ENCODE measurements around the gene MED25.

The MED25 gene

DNA sequence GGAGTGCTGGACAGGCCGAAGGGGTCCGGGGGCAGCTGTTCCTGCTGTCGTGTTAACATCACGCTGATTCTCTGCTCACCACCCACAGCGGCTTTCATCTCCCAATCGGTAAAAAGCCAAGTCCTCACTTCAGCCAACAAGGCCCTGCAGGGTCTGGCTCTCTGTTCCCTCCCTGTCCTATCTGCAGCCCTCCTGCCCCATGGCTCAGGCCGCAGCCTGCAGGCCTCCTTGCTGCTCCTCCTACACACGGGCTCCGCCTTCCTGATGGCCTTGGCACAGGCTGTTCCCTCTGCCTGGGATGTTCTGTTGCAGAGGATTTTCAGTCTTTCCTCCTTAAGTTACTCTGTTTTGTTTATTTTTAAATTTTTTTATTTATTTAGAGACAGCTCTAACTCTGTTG, 27.2 kb upstream of the MED25 start:
- H3K9ac ChIP-seq (ENCODE audit: low read depth, low read length, poor library complexity, severe bottlenecking): no peak overlapping the region
- H4K20me1 ChIP-seq (ENCODE audit: insufficient read depth, low read length, poor library complexity, severe bottlenecking): no peaks in the 10 kb centered on the region
- H3K4me2 ChIP-seq (ENCODE audit: low read depth, low read length, poor library complexity, severe bottlenecking): no peak overlapping the region
- no peak overlapping the region for H3K4me3 ChIP-seq (ENCODE audit: low read length, poor library complexity, severe bottlenecking)
- H3K9me2 ChIP-seq (replicated peaks; ENCODE audit: low read depth, low read length): no peaks in the 10 kb centered on the region
- H3K4me1 ChIP-seq (ENCODE audit: insufficient read depth, low read length, poor library complexity, severe bottlenecking): no peaks in the 10 kb centered on the region
- TF ChIP-seq, protein P1, sequence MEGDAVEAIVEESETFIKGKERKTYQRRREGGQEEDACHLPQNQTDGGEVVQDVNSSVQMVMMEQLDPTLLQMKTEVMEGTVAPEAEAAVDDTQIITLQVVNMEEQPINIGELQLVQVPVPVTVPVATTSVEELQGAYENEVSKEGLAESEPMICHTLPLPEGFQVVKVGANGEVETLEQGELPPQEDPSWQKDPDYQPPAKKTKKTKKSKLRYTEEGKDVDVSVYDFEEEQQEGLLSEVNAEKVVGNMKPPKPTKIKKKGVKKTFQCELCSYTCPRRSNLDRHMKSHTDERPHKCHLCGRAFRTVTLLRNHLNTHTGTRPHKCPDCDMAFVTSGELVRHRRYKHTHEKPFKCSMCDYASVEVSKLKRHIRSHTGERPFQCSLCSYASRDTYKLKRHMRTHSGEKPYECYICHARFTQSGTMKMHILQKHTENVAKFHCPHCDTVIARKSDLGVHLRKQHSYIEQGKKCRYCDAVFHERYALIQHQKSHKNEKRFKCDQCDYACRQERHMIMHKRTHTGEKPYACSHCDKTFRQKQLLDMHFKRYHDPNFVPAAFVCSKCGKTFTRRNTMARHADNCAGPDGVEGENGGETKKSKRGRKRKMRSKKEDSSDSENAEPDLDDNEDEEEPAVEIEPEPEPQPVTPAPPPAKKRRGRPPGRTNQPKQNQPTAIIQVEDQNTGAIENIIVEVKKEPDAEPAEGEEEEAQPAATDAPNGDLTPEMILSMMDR (conservative IDR thresholded peaks at IDR 0.05; ENCODE audit: low read length): no peak
- no peak for TF ChIP-seq EZH2phosphoT487 (IDR thresholded peaks at IDR 0.05; ENCODE audit: borderline replicate concordance)
- H3K27me3 ChIP-seq (ENCODE audit: insufficient read depth, low read length, poor library complexity, severe bottlenecking): no peaks in the 10 kb centered on the region
- no peaks in the 10 kb centered on the region for H3F3A ChIP-seq (ENCODE audit: low read depth)
- peaks cover 35% of the 10 kb centered on the region; the same call in 1 of the 2 replicates for H3K36me3 ChIP-seq (ENCODE audit: insufficient read depth, low read length)
- H3K79me2 ChIP-seq (ENCODE audit: insufficient read depth, low read length): no peaks in the 10 kb centered on the region
- no peak overlapping the region for H2AFZ ChIP-seq (ENCODE audit: low read length)
- no peaks in the 10 kb centered on the region for H3K9me3 ChIP-seq (ENCODE audit: insufficient read depth, low read depth, low read length)

- no peaks in the 10 kb centered on the region for H3F3A ChIP-seq (ENCODE audit: low read depth)
- no peaks in the 10 kb centered on the region for H3K9me2 ChIP-seq (replicated peaks; ENCODE audit: low read depth, low read length)
- TF ChIP-seq, protein P1 (conservative IDR thresholded peaks at IDR 0.05; ENCODE audit: low read length): no peak
- no peak for TF ChIP-seq EZH2phosphoT487 (IDR thresholded peaks at IDR 0.05; ENCODE audit: borderline replicate concordance)
These were observed 26.2 kb upstream of the MED25 start for GRCh38 chr19:49791776-49792445.

DNA sequence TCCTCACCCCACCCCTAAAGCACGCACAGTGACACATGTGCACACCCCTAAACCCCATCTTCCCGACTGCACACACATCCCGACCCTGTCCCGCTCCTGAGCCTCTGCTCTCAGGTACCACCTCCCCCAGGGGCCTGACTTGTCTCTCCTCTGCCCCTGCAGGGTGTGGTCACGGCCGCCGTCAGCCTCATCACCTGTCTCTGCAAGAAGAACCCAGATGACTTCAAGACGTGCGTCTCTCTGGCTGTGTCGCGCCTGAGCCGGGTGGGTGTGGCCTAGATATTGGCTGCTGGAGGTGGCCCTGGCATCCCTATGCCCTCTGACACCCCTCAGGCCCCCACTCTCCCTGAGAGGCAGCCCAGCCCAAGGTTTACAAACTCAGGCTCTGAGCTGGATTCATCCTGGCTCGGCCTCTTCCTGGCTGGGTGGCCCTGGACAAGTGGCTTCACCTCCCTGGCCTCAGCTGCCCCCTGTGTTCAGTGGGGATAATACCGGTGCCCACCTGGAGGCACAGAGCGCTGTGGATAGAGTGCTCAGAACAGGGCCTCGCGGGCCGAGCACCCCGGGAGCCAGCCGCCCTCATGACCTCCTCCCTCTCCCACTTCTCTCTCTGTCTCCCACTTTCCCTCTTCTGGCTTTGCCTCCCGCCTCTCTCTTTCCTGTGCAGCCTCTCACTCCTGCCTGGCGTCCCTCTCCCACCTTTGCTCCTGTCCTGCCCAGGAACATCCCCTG, 25.1 kb upstream of the MED25 start:
- H3F3A ChIP-seq (ENCODE audit: low read depth): no peaks in the 10 kb centered on the region
- H3K9me2 ChIP-seq (replicated peaks; ENCODE audit: low read depth, low read length): no peaks in the 10 kb centered on the region
- no peaks in the 10 kb centered on the region for H3K79me2 ChIP-seq (ENCODE audit: insufficient read depth, low read length)
- no peaks in the 10 kb centered on the region for H3K27me3 ChIP-seq (ENCODE audit: insufficient read depth, low read length, poor library complexity, severe bottlenecking)
- H3K4me1 ChIP-seq (ENCODE audit: insufficient read depth, low read length, poor library complexity, severe bottlenecking): no peaks in the 10 kb centered on the region
- TF ChIP-seq, protein P1 (conservative IDR thresholded peaks at IDR 0.05; ENCODE audit: low read length): no peak
- TF ChIP-seq EZH2phosphoT487 (IDR thresholded peaks at IDR 0.05; ENCODE audit: borderline replicate concordance): no peak
- no peaks in the 10 kb centered on the region for H3K9me3 ChIP-seq (ENCODE audit: insufficient read depth, low read depth, low read length)
- no peak overlapping the region for H3K4me2 ChIP-seq (ENCODE audit: low read depth, low read length, poor library complexity, severe bottlenecking)
- no peaks in the 10 kb centered on the region for H4K20me1 ChIP-seq (ENCODE audit: insufficient read depth, low read length, poor library complexity, severe bottlenecking)
- H3K36me3 ChIP-seq (ENCODE audit: insufficient read depth, low read length): peaks cover 51% of the 10 kb centered on the region; the same call in 1 of the 2 replicates
- no peak overlapping the region for H3K4me3 ChIP-seq (ENCODE audit: low read length, poor library complexity, severe bottlenecking)
- no peak overlapping the region for H2AFZ ChIP-seq (ENCODE audit: low read length)
- no peak overlapping the region for H3K9ac ChIP-seq (ENCODE audit: low read depth, low read length, poor library complexity, severe bottlenecking)

More at GRCh38 chr19:49791776-49792445, 26.2 kb upstream of the MED25 start:
- no peak overlapping the region for H2AFZ ChIP-seq (ENCODE audit: low read length)
- no peaks in the 10 kb centered on the region for H3K9me3 ChIP-seq (ENCODE audit: insufficient read depth, low read depth, low read length)
- H3K79me2 ChIP-seq (ENCODE audit: insufficient read depth, low read length): no peaks in the 10 kb centered on the region
- H3K9ac ChIP-seq (ENCODE audit: low read depth, low read length, poor library complexity, severe bottlenecking): no peak overlapping the region
- no peaks in the 10 kb centered on the region for H4K20me1 ChIP-seq (ENCODE audit: insufficient read depth, low read length, poor library complexity, severe bottlenecking)
- peaks cover 46% of the 10 kb centered on the region; the same call in 1 of the 2 replicates for H3K36me3 ChIP-seq (ENCODE audit: insufficient read depth, low read length)
- no peaks in the 10 kb centered on the region for H3K27me3 ChIP-seq (ENCODE audit: insufficient read depth, low read length, poor library complexity, severe bottlenecking)
- H3K4me1 ChIP-seq (ENCODE audit: insufficient read depth, low read length, poor library complexity, severe bottlenecking): no peaks in the 10 kb centered on the region
- H3K4me2 ChIP-seq (ENCODE audit: low read depth, low read length, poor library complexity, severe bottlenecking): no peak overlapping the region
- H3K4me3 ChIP-seq (ENCODE audit: low read length, poor library complexity, severe bottlenecking): no peak overlapping the region

Measured in Loucy (cell line).